ENCODE data around the gene C1QC.

The C1QC gene

DNA sequence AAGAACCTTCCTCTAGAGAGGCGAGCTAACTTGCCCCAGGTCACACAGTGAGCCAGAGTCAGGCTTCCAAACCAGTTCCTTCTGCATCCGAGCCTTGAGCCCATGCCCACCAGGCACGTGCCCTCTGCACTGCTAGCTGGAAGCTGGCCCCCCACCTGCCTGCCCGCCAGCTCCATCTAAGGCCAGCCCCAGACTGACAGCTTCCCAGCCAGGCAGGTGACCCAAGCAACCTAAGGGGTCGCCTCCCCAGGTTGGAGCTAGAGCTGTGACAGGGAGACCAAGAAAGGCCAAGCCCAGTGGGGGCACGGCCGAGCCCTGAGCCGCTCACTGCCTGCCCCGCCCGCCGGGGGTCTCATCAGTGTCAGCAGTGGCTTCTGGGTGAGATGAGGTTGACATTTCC, 26.9 kb upstream of the C1QC start:
- Histone ChIP-seq H3K79me2 (ENCODE audit: low read length) (no peaks in the 10 kb centered on the region), H3K4me3 (ENCODE audit: low read length) (no peak overlapping the region), H3K27ac (ENCODE audit: low read length) (no peak overlapping the region), H3K9me3 (ENCODE audit: insufficient read depth, low read length) (no peaks in the 10 kb centered on the region), H3K4me1 (ENCODE audit: low read length) (no peaks in the 10 kb centered on the region), H2AFZ (ENCODE audit: low read depth, low read length) (no peak overlapping the region), H3K4me2 (ENCODE audit: low read length) (no peak overlapping the region), H3K36me3 (replicated peaks; ENCODE audit: low read depth, low read length) (no peaks in the 10 kb centered on the region), H3K27me3 (ENCODE audit: low read depth, low read length) (no peaks in the 10 kb centered on the region; the same call in 1 of the 2 replicates), H4K20me1 (ENCODE audit: insufficient read depth, low read length) (0 out of 2 replicates have a peak, but pooled peaks cover 2% of the 10 kb centered on the region), H3K9ac (ENCODE audit: low read length) (no peak overlapping the region)
- TF ChIP-seq EZH2phosphoT487 (IDR thresholded peaks at IDR 0.05; ENCODE audit: low read depth) (no peak), CTCF (IDR thresholded peaks at IDR 0.05; ENCODE audit: low read depth, low read length) (no peak)

- Histone ChIP-seq H3K27ac (ENCODE audit: low read length) (no peak overlapping the region), H3K27me3 (ENCODE audit: low read depth, low read length) (no peaks in the 10 kb centered on the region; the same call in 1 of the 2 replicates), H4K20me1 (ENCODE audit: insufficient read depth, low read length) (no peaks in the 10 kb centered on the region), H3K9ac (ENCODE audit: low read length) (no peak overlapping the region), H3K79me2 (ENCODE audit: low read length) (no peaks in the 10 kb centered on the region), H3K4me2 (ENCODE audit: low read length) (no peak overlapping the region), H2AFZ (ENCODE audit: low read depth, low read length) (no peak overlapping the region), H3K4me1 (ENCODE audit: low read length) (no peaks in the 10 kb centered on the region), H3K4me3 (ENCODE audit: low read length) (no peak overlapping the region), H3K36me3 (replicated peaks; ENCODE audit: low read depth, low read length) (no peaks in the 10 kb centered on the region), H3K9me3 (ENCODE audit: insufficient read depth, low read length) (no peaks in the 10 kb centered on the region)
- TF ChIP-seq EZH2phosphoT487 (IDR thresholded peaks at IDR 0.05; ENCODE audit: low read depth) (no peak), CTCF (IDR thresholded peaks at IDR 0.05; ENCODE audit: low read depth, low read length) (no peak)
Measured at GRCh38 chr1:22618056-22618455, 25.4 kb upstream of the C1QC start.

GRCh38 chr1:22619252-22619651, 24.2 kb upstream of the C1QC start:
- Histone ChIP-seq H3K4me1 (ENCODE audit: low read length) (no peaks in the 10 kb centered on the region), H3K9me3 (ENCODE audit: insufficient read depth, low read length) (no peaks in the 10 kb centered on the region), H3K36me3 (replicated peaks; ENCODE audit: low read depth, low read length) (no peaks in the 10 kb centered on the region), H2AFZ (ENCODE audit: low read depth, low read length) (no peak overlapping the region), H4K20me1 (ENCODE audit: insufficient read depth, low read length) (no peaks in the 10 kb centered on the region), H3K9ac (ENCODE audit: low read length) (no peak overlapping the region), H3K4me2 (ENCODE audit: low read length) (no peak overlapping the region), H3K27me3 (ENCODE audit: low read depth, low read length) (no peaks in the 10 kb centered on the region; the same call in 1 of the 2 replicates), H3K79me2 (ENCODE audit: low read length) (no peaks in the 10 kb centered on the region), H3K4me3 (ENCODE audit: low read length) (no peak overlapping the region), H3K27ac (ENCODE audit: low read length) (no peak overlapping the region)
- TF ChIP-seq CTCF (IDR thresholded peaks at IDR 0.05; ENCODE audit: low read depth, low read length) (no peak), EZH2phosphoT487 (IDR thresholded peaks at IDR 0.05; ENCODE audit: low read depth) (no peak)

- no peaks in the 10 kb centered on the region for H3K36me3 ChIP-seq (replicated peaks; ENCODE audit: low read depth, low read length)
- no peak overlapping the region for H3K4me3 ChIP-seq (ENCODE audit: low read length)
- no peak overlapping the region for H3K27ac ChIP-seq (ENCODE audit: low read length)
- H4K20me1 ChIP-seq (ENCODE audit: insufficient read depth, low read length): no peaks in the 10 kb centered on the region
- H3K4me1 ChIP-seq (ENCODE audit: low read length): no peaks in the 10 kb centered on the region
- H3K79me2 ChIP-seq (ENCODE audit: low read length): no peaks in the 10 kb centered on the region
- H3K9ac ChIP-seq (ENCODE audit: low read length): no peak overlapping the region
- H3K9me3 ChIP-seq (ENCODE audit: insufficient read depth, low read length): no peaks in the 10 kb centered on the region
- no peak overlapping the region for H3K4me2 ChIP-seq (ENCODE audit: low read length)
- no peak overlapping the region for H2AFZ ChIP-seq (ENCODE audit: low read depth, low read length)
- H3K27me3 ChIP-seq (ENCODE audit: low read depth, low read length): no peaks in the 10 kb centered on the region; the same call in 1 of the 2 replicates
- TF ChIP-seq CTCF (IDR thresholded peaks at IDR 0.05; ENCODE audit: low read depth, low read length): no peak
- TF ChIP-seq EZH2phosphoT487 (IDR thresholded peaks at IDR 0.05; ENCODE audit: low read depth): no peak
Measured at GRCh38 chr1:22619798-22620197, 23.6 kb upstream of the C1QC start.
